Left ventricle myocardium inferior (tissue), 1 donor: Measurements from ENCODE around the gene WSCD1. TPM values are rescaled to one million over a fixed set of nuclear protein-coding genes. Genes with fewer than 3 reads are reported as not detected.

Experiments used
- DNase-seq: peaks from one replicate; pipeline ENCODE4 v3.0.0-alpha.2; 2020
- H3K27ac ChIP-seq: fragments of 200-600 bp; replicated peaks from 2 replicates; pipeline ENCODE4 v1.8.0; 2021
- H3K27me3 ChIP-seq: fragments of 200-600 bp; 2 replicates; pipeline ENCODE4 v1.8.0; 2021; ENCODE audit warnings: low read depth
- H3K36me3 ChIP-seq: fragments of 200-600 bp; 2 replicates; pipeline ENCODE4 v1.8.0; 2021
- H3K4me1 ChIP-seq: fragments of 200-600 bp; 2 replicates; pipeline ENCODE4 v1.8.0; 2021
- H3K4me3 ChIP-seq: fragments of 200-600 bp; 2 replicates; pipeline ENCODE4 v1.8.0; 2021; ENCODE audit warnings: mild to moderate bottlenecking, moderate library complexity
- H3K9me3 ChIP-seq: fragments of 200-600 bp; replicated peaks from 2 replicates; pipeline ENCODE4 v1.8.0; 2021
- intact Hi-C: fragments of 100-400 bp; cut with micrococcal nuclease; formaldehyde crosslinking; loops from one replicate; pipeline ENCODE4 v1.11.0; 2022
- total RNA-seq: library from RNA; stranded (reverse); fragmentation: NEBNext Ultra II Directional; extraction: Animal tissue kit (Norgen Biotek cat#: 25700); gene quantifications from one replicate; pipeline ENCODE4 v1.2.1, GENCODE V29; 2021
- TF ChIP-seq, protein P1 (sequence below): fragments of 200-600 bp; IDR thresholded peaks from 2 replicates; pipeline ENCODE4 v1.8.0; 2021; ENCODE audit warnings: antibody characterized with exemption, mild to moderate bottlenecking, borderline replicate concordance
- donor health status: DM: no; HTN: yes; CAD: no; lungs with severe emphysema.

WSCD1 gene
- total RNA-seq, 1 donor from 2014 or later: 6.4 TPM

- peaks cover 5% of the 10 kb centered on the region for H3K4me1 ChIP-seq
- intact Hi-C loops: no loop called here
- H3K4me3 ChIP-seq: no peak overlapping the region
- no peak overlapping the region for H3K27ac ChIP-seq
- no peaks in the 10 kb centered on the region for H3K9me3 ChIP-seq
- TF ChIP-seq, protein P1, sequence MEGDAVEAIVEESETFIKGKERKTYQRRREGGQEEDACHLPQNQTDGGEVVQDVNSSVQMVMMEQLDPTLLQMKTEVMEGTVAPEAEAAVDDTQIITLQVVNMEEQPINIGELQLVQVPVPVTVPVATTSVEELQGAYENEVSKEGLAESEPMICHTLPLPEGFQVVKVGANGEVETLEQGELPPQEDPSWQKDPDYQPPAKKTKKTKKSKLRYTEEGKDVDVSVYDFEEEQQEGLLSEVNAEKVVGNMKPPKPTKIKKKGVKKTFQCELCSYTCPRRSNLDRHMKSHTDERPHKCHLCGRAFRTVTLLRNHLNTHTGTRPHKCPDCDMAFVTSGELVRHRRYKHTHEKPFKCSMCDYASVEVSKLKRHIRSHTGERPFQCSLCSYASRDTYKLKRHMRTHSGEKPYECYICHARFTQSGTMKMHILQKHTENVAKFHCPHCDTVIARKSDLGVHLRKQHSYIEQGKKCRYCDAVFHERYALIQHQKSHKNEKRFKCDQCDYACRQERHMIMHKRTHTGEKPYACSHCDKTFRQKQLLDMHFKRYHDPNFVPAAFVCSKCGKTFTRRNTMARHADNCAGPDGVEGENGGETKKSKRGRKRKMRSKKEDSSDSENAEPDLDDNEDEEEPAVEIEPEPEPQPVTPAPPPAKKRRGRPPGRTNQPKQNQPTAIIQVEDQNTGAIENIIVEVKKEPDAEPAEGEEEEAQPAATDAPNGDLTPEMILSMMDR: no peak
- no peaks in the 10 kb centered on the region for H3K36me3 ChIP-seq
- no peaks in the 10 kb centered on the region for H3K27me3 ChIP-seq
- no peak for DNase-seq
Observed at GRCh38 chr17:6079155-6079888, 9.1 kb downstream of the WSCD1 start.

GRCh38 chr17:6079960-6080359, 9.8 kb downstream of the WSCD1 start:
- H3K27me3 ChIP-seq: no peaks in the 10 kb centered on the region
- no peak overlapping the region for H3K4me3 ChIP-seq
- peaks cover 5% of the 10 kb centered on the region for H3K4me1 ChIP-seq
- intact Hi-C loops: no loop called here
- TF ChIP-seq, protein P1: no peak
- H3K36me3 ChIP-seq: no peaks in the 10 kb centered on the region
- DNase-seq: no peak
- H3K9me3 ChIP-seq: no peaks in the 10 kb centered on the region
- H3K27ac ChIP-seq: no peak overlapping the region

- H3K36me3 ChIP-seq: no peaks in the 10 kb centered on the region
- DNase-seq: no peak
- H3K27me3 ChIP-seq: no peaks in the 10 kb centered on the region
- H3K4me3 ChIP-seq: no peak overlapping the region
- H3K27ac ChIP-seq: no peak overlapping the region
- peaks cover 5% of the 10 kb centered on the region for H3K4me1 ChIP-seq
- TF ChIP-seq, protein P1: no peak
- no peaks in the 10 kb centered on the region for H3K9me3 ChIP-seq
- intact Hi-C loops: no loop called here
Observed at GRCh38 chr17:6080711-6081430, 10.7 kb downstream of the WSCD1 start.

DNA sequence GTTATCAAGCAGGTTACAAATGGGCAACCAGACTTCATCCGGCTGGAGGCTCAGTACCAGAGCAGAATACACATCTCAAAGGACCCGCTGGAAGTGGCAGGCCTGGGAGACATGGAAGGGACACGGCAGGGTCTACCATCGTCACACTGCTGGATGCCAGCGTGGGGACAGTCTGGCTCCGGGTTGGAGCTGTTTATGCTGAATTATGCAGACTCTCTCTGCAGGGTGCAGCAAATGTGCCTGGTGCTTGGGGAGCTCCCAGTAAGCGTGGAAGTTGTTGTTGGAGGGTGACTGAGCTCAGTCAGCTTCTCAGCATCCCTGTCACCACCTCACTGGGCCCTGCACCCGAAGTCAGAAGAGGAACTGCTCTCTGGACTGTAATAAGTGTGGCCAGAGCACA, 12.2 kb downstream of the WSCD1 start:
- Histone ChIP-seq H3K4me3 (no peak overlapping the region), H3K9me3 (no peaks in the 10 kb centered on the region), H3K36me3 (no peaks in the 10 kb centered on the region), H3K4me1 (peaks cover 5% of the 10 kb centered on the region), H3K27ac (no peak overlapping the region), H3K27me3 (no peaks in the 10 kb centered on the region)
- TF ChIP-seq, protein P1: no peak
- intact Hi-C loops: no loop called here
- no peak for DNase-seq

- H3K4me1 ChIP-seq: peaks cover 5% of the 10 kb centered on the region
- no peaks in the 10 kb centered on the region for H3K27me3 ChIP-seq
- intact Hi-C loops: no loop called here
- no peak overlapping the region for H3K27ac ChIP-seq
- no peaks in the 10 kb centered on the region for H3K9me3 ChIP-seq
- TF ChIP-seq, protein P1: no peak
- H3K36me3 ChIP-seq: no peaks in the 10 kb centered on the region
- no peak for DNase-seq
- H3K4me3 ChIP-seq: no peak overlapping the region
Observed at GRCh38 chr17:6084311-6085161, 14.4 kb downstream of the WSCD1 start.
